Measurements from ENCODE around the gene TBATA. TPM values are rescaled to one million over a fixed set of nuclear protein-coding genes. Genes with fewer than 3 reads are reported as not detected.

Gene TBATA
- total and polyA plus RNA-seq, 2 of the 8 experiments (the other 6 are each of a cell fraction or from before 2014, with no cell fraction given): not detected

DNA sequence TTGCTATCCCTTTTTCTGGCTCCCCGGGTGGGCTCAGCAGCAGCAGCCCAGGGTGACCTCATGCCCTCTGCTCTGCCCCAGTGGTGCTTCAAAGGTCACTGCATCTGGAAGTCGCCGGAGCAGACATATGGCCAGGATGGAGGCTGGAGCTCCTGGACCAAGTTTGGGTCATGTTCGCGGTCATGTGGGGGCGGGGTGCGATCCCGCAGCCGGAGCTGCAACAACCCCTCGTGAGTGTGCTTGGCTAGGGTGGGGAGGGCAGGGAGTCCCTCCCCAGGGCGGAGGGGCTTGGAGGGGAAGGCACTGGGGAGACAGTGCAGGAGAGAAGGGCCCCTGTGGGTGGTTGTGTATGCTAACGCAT, 46.4 kb downstream of the TBATA start (continued):
- TF ChIP-seq KDM1A (IDR thresholded peaks at IDR 0.05; ENCODE audit: borderline replicate concordance, low read length) (no peak), CEBPB (IDR thresholded peaks at IDR 0.05; ENCODE audit: low read depth, low read length) (no peak)

Measured in H1 (cell line).